OCI-LY1 (cell line): ENCODE data around the gene FLVCR1.

ENCODE experiments used
- EZH2 ChIP-seq: fragments of 200-600 bp; sonication (generic), shearing (Covaris generic); IDR thresholded peaks from 2 replicates; pipeline ENCODE4 v1.8.0; 2017; ENCODE audit warnings: borderline replicate concordance, mixed run types, mild to moderate bottlenecking, antibody characterized with exemption, low read length, moderate library complexity, mixed read lengths
- TF ChIP-seq, protein P1 (sequence below): fragments of 200-600 bp; sonication (generic), shearing (Covaris generic); IDR thresholded peaks from 2 replicates; pipeline ENCODE4 v1.5.1; 2017; ENCODE audit warnings: mild to moderate bottlenecking, antibody characterized with exemption, low read length, moderate library complexity, mixed read lengths

DNA sequence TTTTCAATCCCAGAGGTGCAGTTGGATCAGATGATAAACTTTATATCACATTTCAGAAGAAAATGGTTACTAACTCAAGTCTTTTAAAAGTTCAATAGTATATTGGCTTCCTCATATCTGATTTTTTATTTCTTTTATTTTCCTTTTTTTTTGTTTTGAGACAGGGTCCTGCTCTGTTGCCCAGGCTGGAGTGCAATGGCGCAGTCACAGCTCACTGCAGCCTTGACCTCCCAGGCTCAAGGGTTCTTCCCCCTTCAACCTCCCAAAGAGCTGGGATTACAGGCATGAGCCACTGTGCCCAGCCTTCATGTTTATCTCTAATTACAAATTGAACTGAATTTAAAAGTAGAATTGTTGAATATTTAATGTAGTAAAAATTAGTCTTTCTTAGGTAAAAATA lies 13.9 kb downstream of the FLVCR1 start:
- TF ChIP-seq, protein P1, sequence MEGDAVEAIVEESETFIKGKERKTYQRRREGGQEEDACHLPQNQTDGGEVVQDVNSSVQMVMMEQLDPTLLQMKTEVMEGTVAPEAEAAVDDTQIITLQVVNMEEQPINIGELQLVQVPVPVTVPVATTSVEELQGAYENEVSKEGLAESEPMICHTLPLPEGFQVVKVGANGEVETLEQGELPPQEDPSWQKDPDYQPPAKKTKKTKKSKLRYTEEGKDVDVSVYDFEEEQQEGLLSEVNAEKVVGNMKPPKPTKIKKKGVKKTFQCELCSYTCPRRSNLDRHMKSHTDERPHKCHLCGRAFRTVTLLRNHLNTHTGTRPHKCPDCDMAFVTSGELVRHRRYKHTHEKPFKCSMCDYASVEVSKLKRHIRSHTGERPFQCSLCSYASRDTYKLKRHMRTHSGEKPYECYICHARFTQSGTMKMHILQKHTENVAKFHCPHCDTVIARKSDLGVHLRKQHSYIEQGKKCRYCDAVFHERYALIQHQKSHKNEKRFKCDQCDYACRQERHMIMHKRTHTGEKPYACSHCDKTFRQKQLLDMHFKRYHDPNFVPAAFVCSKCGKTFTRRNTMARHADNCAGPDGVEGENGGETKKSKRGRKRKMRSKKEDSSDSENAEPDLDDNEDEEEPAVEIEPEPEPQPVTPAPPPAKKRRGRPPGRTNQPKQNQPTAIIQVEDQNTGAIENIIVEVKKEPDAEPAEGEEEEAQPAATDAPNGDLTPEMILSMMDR, result no peak
- no peak for TF ChIP-seq EZH2
